Activated CD4-positive, alpha-beta T cell treated with anti-CD3 and anti-CD28 coated beads, Interleukin-2, amount 50 U/mL, for 24 hours (primary cell): ENCODE data around the gene BMP8B.
"Not testable (repeated sequence)": the region's sequence is repeated elsewhere in the genome, so short reads cannot be mapped to it uniquely, and the experiment has no call there.

ENCODE experiments used
- DNase-seq, 2 donors: peaks; one replicate each; pipeline ENCODE4 v3.0.0-alpha.2; 2020; ENCODE audit warnings: low read depth in 1 of 2, low spot score in 1 of 2

BMP8B gene, protein sequence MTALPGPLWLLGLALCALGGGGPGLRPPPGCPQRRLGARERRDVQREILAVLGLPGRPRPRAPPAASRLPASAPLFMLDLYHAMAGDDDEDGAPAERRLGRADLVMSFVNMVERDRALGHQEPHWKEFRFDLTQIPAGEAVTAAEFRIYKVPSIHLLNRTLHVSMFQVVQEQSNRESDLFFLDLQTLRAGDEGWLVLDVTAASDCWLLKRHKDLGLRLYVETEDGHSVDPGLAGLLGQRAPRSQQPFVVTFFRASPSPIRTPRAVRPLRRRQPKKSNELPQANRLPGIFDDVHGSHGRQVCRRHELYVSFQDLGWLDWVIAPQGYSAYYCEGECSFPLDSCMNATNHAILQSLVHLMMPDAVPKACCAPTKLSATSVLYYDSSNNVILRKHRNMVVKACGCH

GRCh38 chr1:39788758-39789570, at the start of gene BMP8B:
TSS of gene BMP8B (minus strand) at chr1:39788865. CDS start at chr1:39788485, 380 bp downstream.
- peak in 1 of 2 donors; percentile 16 for DNase-seq

DNA sequence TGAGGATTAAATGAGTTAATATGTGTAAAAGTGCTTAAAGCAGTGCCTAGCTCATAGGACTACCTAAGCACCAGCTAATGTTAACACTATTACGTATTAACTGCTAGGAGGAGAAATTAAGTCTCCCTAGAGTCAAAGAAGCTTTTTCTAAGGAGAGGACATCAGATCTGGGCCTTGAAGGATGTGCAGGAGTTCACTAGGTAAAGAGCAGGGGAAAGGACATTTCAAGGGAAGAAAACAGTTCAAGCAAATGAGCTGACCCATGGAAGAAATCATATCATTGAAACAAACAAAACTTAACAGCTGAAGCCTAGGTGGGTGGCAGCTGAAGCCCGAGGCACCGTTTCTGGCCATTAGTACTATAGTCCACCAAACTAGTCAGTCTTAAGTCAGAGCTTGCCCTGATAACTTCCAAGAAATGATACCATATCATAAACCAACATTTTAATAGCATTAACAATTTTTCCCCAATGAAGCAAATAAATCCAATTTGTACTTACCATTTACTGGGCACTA, 48.0 kb upstream of the BMP8B start:
- DNase-seq, result no peak

DNA sequence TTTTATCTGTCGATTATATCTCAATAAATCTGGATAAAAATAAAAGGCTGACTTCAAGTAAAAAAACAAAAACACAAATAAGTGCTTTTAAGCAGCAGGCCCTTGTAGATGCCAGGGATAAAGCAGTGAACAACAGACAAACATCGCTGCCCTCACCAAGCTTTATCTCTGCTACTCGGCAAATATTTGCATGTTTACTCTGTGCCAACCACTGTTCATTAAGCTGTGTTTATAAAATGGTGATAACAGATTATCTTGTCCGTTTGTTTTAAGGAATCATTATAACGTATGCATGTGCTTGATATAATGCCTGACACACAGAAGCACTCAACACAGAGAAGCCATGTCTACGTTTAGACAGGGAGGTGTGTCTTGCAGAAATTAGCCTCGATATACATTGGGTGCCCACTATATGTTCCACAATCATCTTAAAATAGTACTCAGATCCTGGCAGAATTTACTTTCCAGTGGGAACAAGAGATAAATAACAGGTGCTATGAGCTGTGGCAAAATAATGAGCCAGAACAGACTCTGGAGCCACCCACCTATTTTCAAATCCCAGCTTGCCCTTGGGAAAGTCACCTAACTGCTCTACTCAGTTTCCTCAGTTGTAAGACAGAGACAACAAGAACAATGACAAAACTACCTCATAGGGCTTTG, 47.4 kb upstream of the BMP8B start:
- DNase-seq, result no peak

- DNase-seq, result no peak
These were observed 46.4 kb upstream of the BMP8B start for GRCh38 chr1:39835110-39835509.

DNA sequence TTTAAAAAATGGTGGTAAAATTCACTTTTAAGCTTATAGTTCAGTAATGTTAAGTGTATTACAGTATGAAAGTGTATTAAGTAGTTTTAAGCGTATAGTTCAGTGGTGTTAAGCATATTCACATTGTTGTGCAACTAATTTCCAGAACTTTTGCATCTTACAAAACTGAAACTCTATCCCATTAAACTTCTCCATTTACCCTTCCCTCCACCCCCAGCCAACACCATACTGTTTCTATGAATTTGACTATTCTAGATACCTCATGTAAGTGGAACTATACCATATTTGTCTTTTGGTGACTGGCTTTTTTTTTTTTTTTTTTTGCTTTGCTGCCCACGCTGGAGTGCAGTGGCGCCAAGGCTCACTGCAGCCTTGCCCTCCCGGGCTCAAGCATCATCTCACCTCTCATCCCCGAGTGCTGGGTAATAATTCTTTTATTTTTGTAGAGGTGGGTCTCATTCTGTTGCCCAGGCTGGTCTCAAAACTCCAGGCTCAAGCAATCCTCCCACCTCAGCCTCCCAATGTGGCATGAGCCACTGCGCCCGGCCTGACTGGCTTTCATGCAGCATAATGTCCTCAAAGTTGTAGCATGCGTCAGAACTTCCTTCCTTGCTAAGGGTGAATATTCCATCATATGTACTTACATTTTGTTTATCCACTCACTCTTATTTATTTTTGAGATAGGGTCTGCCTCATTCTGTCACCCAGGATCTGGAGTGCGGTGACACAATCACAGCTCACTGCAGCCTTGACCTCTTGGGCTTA, 45.1 kb upstream of the BMP8B start:
- no peak for DNase-seq

GRCh38 chr1:39833121-39833520, 44.5 kb upstream of the BMP8B start:
- DNase-seq, result no peak

DNA sequence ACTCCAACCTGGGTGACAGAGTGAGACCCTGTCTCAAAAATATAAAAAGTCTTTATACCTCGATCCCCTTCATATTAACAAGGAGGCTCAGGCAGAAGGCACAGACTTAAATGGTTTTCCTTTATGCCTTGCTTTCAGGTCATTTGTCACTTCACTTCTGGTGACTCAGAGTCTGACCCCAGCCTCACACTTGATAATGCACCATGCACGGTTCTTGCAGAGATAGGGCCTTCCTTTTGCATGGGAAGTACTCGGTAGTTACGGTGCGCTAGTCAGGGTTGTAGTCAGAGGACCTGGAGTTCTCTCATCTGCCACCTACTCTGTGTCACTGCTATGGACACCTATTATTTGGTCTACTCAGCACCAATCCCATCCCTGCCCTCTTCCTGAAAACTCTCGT, 43.6 kb upstream of the BMP8B start:
- DNase-seq, result no peak

- DNase-seq, result no peak
These were observed 41.3 kb upstream of the BMP8B start for GRCh38 chr1:39829791-39830533.

- DNase-seq, result no peak
These were observed 40.1 kb upstream of the BMP8B start for GRCh38 chr1:39828734-39829133.

DNA sequence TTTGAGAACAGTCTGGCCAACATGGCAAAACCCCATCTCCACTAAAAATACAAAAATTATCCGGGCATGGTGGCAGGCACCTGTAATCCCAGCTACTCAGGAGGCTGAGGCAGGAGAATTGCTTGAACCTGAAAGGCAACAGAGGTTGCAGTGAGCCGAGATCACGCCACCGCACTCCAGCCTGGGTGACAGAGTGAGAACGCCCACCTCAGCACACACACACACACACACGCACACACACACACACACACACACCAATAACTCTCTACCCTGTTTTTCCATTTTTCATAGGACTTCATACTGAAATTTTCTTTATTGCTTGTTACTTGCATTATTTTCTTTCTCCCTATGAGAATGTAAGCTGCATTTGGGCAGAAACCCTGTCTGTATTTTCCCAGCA, 39.6 kb upstream of the BMP8B start:
- DNase-seq, result not testable (repeated sequence)

DNA sequence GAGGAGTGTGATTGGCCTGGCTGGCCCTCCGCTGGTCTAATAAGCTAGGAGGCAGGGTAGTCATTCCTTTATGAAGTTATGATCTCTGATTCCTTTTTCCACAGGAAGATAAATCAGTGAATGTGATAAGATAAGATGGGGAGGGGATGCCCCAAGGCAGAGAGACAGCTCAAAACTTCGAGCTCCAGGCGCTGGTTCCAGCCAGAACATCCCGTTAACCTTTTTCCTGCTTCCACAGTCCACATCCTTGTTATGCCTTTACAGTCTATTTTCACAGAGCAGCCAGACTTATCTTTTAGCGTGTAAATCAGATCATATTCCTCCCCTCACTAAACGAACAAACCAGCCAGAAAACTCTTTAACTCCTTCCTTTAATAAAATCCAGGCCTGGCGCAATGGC, 38.5 kb upstream of the BMP8B start:
- no peak for DNase-seq

GRCh38 chr1:39826583-39826982, 37.9 kb upstream of the BMP8B start:
- DNase-seq, result no peak

- DNase-seq, result no peak
These were observed 36.8 kb upstream of the BMP8B start for GRCh38 chr1:39825432-39825941.

- not testable (repeated sequence) for DNase-seq
These were observed 34.8 kb upstream of the BMP8B start for GRCh38 chr1:39823450-39823849.

GRCh38 chr1:39822146-39822545, 33.5 kb upstream of the BMP8B start:
- DNase-seq, result no peak

- DNase-seq, result no peak
These were observed 30.6 kb upstream of the BMP8B start for GRCh38 chr1:39819091-39819812.

DNA sequence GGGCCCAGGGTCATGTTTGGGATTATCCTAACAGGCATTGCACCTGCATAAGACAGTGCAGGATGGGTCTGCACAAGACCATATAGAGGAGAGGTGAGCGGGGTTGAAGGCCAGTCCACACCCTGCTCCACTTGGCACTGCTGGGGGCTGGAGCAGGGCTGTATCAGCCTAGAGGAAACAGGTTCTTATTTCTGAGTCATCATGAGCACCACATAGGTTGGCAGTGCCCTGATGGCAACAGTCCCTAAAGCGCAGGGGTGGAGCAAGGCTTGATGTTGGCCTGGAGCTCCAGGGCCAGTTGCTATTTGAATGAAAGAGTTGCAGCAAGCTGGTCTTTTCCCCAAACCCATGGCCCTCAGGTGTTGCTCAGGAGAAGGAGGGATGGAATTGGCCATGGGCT, 29.8 kb upstream of the BMP8B start:
- no peak for DNase-seq

- peak; percentile 19 to 47 for DNase-seq
These were observed 28.6 kb upstream of the BMP8B start for GRCh38 chr1:39817091-39817932.
